IPS-NIHi11 (cell line): Measurements from ENCODE around the gene KRTAP3-1.
A peak's percentile ranks its signal among the peaks of the same experiment; 100 is the strongest.
"Not testable (repeated sequence)": the region's sequence is repeated elsewhere in the genome, so short reads cannot be mapped to it uniquely, and the experiment has no call there.

Experiments used
- DNase-seq: peaks from one replicate; pipeline ENCODE4 v3.0.0; 2012; ENCODE audit warnings: mixed read lengths, low spot score

Gene KRTAP3-1

GRCh38 chr17:41008811-41009210, at the start of gene KRTAP3-1:
Gene KRTAP3-1, minus strand, starts transcription at chr17:41009128. Its CDS starts 54 bp downstream, at chr17:41009074.
- DNase-seq, result no peak

- no peak for DNase-seq
Measured at GRCh38 chr17:41057547-41057946, 48.6 kb upstream of the KRTAP3-1 start.

GRCh38 chr17:41055130-41055529, 46.2 kb upstream of the KRTAP3-1 start, which contains the start of gene KRTAP2-2:
Gene KRTAP2-2, minus strand, starts transcription at chr17:41055230. Its CDS starts 19 bp downstream, at chr17:41055211.
- not testable (repeated sequence) for DNase-seq

GRCh38 chr17:41054556-41054955, 45.6 kb upstream of the KRTAP3-1 start:
- not testable (repeated sequence) for DNase-seq

GRCh38 chr17:41054025-41054424, 45.1 kb upstream of the KRTAP3-1 start:
- DNase-seq, result no peak

DNA sequence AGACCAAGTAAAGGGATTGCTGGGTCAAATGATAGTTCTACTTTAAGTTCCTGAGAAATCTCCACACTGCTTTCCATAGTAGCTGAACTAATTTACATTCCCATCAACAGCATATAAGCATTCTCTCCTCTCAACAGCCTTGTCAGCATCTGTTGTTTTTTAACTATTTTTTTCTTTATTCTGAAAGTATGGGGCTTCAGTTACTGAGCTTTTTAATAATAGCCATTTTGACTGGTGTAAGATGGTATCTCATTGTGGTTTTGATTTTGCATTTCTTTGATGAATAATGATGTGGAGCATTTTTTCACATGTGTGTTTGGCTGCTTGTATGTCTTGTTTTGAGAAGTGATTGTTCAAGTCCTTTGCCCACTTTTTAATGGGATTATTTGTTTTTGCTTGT, 43.6 kb upstream of the KRTAP3-1 start:
- no peak for DNase-seq

DNA sequence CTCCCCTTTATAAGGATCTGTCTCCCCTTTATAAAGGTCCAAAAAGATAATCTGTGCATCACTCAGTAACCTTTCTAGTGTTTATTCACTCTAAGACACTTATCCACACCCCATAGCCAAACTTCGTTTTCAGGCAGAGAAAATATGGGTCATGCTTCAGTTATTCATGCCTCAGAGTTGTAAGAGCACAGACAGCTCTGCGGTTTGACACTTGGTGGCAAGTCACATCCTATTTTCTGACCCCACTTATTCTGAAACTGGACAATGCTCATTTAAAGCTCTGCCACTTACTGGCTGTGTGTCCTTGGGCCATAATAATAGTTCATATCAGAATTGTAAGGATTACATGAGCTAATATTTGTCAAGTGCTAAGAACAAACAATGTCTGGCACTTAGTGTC, 40.2 kb upstream of the KRTAP3-1 start:
- no peak for DNase-seq

DNA sequence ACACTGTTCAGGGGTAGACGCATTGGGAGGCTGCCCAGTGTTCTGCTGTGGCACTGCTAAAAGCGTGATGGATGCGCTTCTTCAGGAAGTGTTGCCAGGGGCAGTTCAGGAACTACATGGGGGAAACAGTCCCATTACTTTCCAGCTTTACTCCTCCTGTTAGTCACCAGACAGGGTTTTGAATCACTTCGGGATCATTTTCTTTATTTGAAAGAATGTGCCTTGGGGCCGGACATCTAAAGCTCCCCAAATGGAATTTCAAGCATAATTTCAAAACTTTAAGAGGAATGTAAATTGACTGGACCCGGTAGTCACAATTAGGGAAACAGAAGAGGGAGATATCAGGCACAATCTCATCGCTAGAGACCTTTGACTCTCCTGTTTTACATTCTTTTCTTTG, 39.5 kb upstream of the KRTAP3-1 start:
- DNase-seq, result no peak

GRCh38 chr17:41046735-41047465, 38.0 kb upstream of the KRTAP3-1 start, which contains the start of gene KRTAP2-1:
Gene KRTAP2-1, minus strand, starts transcription at chr17:41047316. Its CDS starts 49 bp downstream, at chr17:41047267.
- DNase-seq, result not testable (repeated sequence)

DNA sequence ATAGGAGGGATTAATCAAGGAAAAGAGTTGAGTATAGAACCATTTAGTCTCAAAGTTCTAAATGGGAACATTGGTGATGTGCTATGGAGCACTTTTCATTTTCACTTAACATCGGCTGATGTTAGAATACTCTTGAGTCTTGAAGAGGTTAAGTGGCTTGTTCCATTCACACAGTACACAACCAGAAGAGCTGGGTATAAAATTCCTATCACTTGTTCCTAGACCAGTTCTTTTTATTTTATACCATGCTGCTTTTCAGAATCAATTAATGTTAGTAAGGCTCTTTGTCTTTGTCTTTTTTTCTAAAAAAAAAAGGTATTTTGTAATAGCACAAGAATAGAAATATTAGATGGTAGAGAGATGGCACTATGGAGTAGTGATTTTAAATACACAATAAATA, 34.0 kb upstream of the KRTAP3-1 start:
- DNase-seq, result no peak

GRCh38 chr17:41040783-41041571, 32.0 kb upstream of the KRTAP3-1 start, which contains the start of gene KRTAP1-1:
Gene KRTAP1-1, minus strand, starts transcription at chr17:41041450. Its CDS starts 53 bp downstream, at chr17:41041397.
- DNase-seq, result not testable (repeated sequence)

DNA sequence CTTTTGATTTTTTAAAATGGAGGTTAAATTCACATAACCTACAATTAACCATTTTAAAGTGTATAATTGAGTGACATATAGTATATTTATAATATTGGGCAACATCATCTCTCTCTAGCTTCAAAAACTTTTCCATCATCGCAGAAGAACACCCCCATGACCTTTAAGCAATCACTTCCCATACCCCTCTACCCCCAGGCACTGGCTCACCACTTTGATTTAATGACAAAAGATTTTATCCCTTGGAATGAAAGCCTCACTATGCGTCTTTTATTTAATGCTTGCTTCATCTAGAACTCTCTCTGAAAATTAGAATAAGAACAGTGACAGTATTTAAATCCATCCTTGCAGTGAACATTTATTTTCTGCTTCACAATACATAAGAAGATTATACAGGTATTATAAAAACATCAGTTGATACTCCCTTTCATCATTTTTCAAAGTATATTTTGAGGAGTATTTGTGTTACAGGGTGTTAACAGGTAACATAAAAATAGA, 29.0 kb upstream of the KRTAP3-1 start:
- no peak for DNase-seq

DNA sequence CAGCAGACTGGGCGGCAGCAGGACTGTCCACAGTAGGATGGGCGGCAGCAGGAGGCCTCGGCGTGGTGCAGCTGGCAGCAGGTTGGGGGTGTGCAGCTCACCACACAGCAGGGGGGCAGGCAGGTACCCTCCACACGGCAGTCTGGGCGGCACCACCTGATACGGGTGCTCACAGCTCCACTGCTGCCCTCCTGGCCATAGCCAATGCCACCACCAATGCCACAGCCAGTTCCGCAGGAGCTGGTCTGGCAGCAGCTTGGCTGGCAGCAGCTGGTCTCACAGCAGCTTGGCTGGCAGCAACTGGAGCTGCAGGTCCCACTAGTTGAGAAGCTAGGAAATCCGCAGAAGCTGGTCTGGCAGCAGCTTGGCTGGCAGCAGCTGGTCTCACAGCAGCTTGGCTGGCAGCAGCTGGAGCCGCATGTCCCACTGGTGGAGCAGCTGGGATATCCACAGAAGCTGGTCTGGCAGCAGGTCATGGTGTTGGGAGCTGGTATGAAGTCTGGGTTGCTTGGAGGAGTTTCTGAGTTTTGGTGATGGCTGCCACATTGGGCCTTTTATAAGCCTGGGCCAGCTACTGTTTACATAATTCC, 25.5 kb upstream of the KRTAP3-1 start, which contains the start of gene KRTAP1-3:
KRTAP1-3 (minus strand) TSS at position 529 of the 590 bp plus-strand sequence; CDS start at position 476, 53 bp downstream.
- DNase-seq, result not testable (repeated sequence)

DNA sequence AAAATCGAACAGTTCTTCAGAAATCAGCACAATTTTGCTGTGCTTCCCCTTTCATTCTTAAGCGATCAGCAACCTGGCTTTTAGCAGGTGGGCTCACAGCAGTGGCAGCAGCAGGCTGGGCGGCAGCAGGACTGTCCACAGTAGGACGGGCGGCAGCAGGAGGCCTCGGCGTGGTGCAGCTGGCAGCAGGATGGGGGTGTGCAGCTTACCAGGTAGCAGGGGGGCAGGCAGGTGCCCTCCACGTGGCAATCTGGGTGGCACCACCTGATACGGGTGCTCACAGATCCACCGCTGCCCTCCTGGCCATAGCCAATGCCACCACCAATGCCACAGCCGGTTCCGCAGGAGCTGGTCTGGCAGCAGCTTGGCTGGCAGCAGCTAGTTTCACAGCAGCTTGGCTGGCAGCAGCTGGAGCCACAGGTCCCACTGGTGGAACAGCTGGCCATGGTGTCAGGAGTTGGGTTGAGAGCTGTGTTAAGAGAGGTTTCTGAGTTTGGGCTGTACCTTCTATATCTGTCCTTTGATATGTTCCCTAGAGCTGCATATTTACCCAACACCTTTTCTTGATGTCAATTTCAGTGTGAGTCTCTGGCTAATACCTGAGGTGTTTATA, 20.8 kb upstream of the KRTAP3-1 start, which contains the start of gene KRTAP1-4:
KRTAP1-4 (minus strand) TSS at position 563 of the 613 bp plus-strand sequence; CDS start at position 446, 117 bp downstream.
- DNase-seq, result no peak

DNA sequence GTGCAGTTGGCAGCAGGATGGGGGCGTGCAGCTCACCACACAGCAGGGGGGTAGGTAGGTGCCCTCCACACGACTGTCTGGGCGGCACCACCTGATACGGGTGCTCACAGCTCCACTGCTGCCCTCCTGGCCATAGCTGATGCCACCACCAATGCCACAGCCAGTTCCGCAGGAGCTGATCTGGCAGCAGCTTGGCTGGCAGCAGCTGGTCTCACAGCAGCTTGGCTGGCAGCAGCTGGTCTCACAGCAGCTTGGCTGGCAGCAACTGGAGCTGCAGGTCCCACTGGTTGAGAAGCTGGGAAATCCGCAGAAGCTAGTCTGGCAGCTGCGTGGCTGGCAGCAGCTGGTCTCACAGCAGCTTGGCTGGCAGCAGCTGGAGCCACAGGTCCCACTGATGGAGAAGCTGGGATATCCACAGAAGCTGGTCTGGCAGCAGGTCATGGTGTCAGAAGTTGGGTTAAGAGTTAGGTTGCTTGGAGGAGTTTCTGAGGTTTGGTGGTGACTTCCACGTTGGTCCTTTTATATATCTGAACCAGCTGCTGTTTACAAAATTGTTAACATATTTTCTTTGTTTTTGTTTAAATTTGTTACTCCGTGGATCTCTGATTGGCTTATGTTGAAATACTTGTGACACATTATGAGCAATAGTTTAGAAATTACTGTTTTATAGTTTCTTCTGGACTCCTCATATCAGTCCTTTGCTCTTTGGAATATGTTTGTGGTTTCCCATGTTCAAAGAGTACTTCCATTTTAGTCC, 18.0 kb upstream of the KRTAP3-1 start, which contains the start of gene KRTAP1-5:
KRTAP1-5 (minus strand) TSS at position 494 of the 757 bp plus-strand sequence; CDS start at position 441, 53 bp downstream.
- no peak for DNase-seq

GRCh38 chr17:41024697-41025096, 15.8 kb upstream of the KRTAP3-1 start:
- DNase-seq, result no peak

DNA sequence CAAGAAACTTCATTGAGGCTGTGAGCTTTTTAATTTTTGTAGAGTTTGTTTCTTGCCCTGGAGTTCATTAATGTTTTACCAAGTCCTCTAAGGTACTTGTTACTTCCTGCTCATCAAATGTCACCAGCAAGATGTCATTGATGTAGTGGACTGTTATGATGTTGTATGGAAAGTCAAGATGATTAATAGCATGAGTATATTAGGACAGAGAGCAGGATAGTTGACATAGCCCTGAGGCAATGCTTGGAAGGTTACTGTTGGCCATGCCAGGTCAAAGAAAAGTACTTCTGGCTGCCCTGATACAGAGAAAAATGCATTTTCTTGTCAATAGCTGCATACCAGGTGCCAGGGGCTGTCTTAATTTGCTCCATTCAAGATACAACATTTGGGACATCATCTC, 11.4 kb upstream of the KRTAP3-1 start:
- no peak for DNase-seq

DNA sequence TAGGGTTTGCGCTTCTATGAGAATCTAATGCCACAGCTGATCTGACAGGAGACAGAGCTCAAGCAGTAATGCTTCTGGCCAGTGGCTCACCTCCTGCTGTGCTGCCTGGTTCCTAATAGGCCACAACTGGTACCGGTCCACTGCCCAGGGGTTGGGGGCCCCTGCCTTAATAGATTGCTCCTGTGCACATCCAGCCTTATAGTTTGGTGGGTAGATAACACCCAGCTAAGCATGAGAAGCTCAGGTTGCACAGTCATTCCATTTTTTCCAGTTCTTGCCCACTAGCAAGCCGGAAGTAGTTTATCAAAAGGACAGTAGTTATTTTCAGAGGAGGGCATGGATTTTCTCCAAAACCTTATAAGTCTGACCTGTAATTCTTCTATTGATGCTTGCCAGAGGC, 10.5 kb upstream of the KRTAP3-1 start:
- peak; percentile 8 for DNase-seq

DNA sequence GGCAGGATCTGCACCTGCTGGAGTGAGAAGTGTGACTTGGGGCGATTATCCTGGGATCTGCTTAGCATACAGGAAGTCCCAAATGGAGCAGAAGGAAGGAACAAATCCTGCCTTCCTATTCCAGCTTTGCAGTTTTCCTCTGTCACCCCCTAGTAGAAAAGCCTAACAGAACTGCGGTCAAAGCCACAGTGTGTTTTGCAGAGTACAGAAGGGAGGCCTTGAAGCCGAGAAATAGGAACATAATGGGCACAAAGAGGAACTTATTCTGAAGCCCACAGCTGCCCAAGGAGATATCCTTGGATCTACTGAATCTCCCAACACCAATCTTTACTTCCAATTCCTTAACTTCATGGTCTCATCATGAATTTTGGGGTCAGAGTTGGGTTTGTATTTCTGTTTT, 9.6 kb upstream of the KRTAP3-1 start:
- DNase-seq, result no peak

GRCh38 chr17:41016578-41017215, 7.8 kb upstream of the KRTAP3-1 start:
- DNase-seq, result no peak
